ENCODE measurements around the gene ITSN2. TPM values are rescaled to one million over a fixed set of nuclear protein-coding genes. Genes with fewer than 3 reads are reported as not detected.

The ITSN2 gene
- total RNA-seq, 1 experiment from 2014 or later, result 30.7 TPM

DNA sequence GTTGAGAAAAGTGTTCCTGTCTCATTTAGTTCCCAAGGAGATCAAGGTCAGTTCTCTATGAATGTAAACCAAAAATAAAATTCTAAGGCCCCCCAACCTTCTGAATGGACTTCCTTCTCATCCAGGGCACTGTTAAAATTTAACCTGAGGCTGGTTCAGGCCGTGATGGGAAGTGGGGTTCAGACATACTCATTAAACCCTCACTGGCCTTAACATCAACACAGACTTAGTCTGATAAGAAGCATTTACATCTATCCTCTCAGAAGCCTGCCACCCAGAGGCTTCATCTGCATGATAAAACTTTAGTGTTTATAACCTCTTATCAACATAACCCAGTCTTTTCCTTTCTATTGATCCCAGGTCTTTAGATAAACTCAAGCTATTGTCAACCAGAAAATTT is 22.4 kb downstream of the ITSN2 start:
- H3K27me3 ChIP-seq (replicated peaks), result no peaks in the 10 kb centered on the region
- no peak for DNase-seq (ENCODE audit: low read depth in 1 of 2, low spot score in 2 of 2)

GRCh38 chr2:24336811-24337210 is 23.5 kb downstream of the ITSN2 start:
- H3K9me3 ChIP-seq (replicated peaks), result no peaks in the 10 kb centered on the region
- H3K27ac ChIP-seq, result no peak overlapping the region
- H3K36me3 ChIP-seq, result no peaks in the 10 kb centered on the region
- H3K4me1 ChIP-seq (replicated peaks), result peaks cover 9% of the 10 kb centered on the region; the same call in 1 of the 2 replicates
- no peaks in the 10 kb centered on the region for H3K27me3 ChIP-seq (replicated peaks)
- H3K4me3 ChIP-seq, result no peak overlapping the region
- DNase-seq (ENCODE audit: low read depth in 1 of 2, low spot score in 2 of 2), result no peak

More for the DNA sequence above, 22.4 kb downstream of the ITSN2 start:
- no peaks in the 10 kb centered on the region for H3K9me3 ChIP-seq (replicated peaks)
- H3K4me1 ChIP-seq (replicated peaks), result peaks cover 16% of the 10 kb centered on the region
- no peak overlapping the region for H3K27ac ChIP-seq
- no peaks in the 10 kb centered on the region for H3K36me3 ChIP-seq
- H3K4me3 ChIP-seq, result no peak overlapping the region

DNA sequence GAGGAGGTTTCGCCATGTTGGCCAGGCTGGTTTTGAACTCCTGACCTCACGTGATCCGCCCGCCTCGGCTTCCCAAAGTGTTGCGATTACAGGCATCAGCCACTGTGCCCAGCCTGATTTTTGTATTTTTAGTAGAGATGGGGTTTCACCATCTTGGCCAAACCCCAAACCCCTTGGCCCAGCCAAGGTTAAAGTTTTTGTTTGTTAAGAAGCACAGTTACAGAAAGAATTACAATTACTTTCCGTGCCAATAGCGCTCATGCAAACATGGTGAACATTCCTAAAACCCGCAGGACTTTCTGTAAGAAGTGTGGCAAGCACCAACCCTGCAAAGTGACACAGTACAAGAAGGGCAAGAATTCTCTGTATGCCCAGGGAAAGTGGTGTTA is 26.1 kb downstream of the ITSN2 start:
- no peak overlapping the region for H3K4me3 ChIP-seq
- peak in 1 of 2 experiments; percentile 32 for DNase-seq (ENCODE audit: low read depth in 1 of 2, low spot score in 2 of 2)

DNA sequence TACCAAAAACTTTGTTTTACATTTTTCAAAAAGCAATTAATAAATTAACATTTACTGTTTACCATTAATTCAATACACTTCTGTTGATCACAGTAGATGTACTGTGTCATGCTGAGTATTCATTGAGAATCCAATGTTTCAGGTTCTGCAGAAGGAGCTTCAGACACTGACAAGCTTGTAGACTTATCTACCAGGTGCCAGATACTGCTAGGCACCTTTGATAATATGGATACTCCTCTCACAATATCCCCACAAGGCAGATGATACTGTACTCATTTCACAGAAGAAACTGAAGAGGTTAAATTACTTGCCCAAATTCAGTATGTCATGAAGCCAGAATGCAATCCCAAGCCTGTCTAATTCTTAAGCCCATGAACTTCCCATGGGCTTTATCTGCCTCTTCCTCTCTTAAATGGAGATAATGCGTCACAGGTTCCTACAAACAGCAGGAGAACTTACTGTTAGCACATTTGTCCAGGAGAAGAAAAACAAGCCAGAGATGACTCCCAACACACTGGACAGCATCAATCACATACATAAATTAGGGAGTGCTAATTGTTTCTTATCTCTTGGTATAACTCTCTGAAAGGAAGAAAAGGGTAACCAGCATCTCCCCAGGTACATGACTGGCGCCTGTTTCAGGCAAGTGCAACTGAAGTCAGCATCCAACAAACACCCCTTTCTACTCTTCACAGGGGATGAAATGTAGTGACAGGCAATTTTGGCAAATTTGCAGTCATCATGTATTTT is 27.4 kb downstream of the ITSN2 start:
- DNase-seq (ENCODE audit: low read depth in 1 of 2, low spot score in 2 of 2), result no peak
- Histone ChIP-seq H3K9me3 (replicated peaks) (no peaks in the 10 kb centered on the region), H3K4me3 (no peak overlapping the region), H3K27ac (no peak overlapping the region), H3K4me1 (replicated peaks) (peaks cover 9% of the 10 kb centered on the region; the same call in 1 of the 2 replicates), H3K36me3 (no peaks in the 10 kb centered on the region), H3K27me3 (replicated peaks) (no peaks in the 10 kb centered on the region)

More for the DNA sequence above, 26.1 kb downstream of the ITSN2 start:
- Histone ChIP-seq H3K27ac (no peak overlapping the region), H3K27me3 (replicated peaks) (no peaks in the 10 kb centered on the region), H3K36me3 (no peaks in the 10 kb centered on the region), H3K4me1 (replicated peaks) (peaks cover 9% of the 10 kb centered on the region; the same call in 1 of the 2 replicates), H3K9me3 (replicated peaks) (no peaks in the 10 kb centered on the region)

GRCh38 chr2:24330161-24330560 is 30.2 kb downstream of the ITSN2 start:
- Histone ChIP-seq H3K4me3 (no peak overlapping the region), H3K4me1 (replicated peaks) (peaks cover 9% of the 10 kb centered on the region; the same call in 1 of the 2 replicates), H3K27ac (no peak overlapping the region), H3K27me3 (replicated peaks) (no peaks in the 10 kb centered on the region), H3K9me3 (replicated peaks) (no peaks in the 10 kb centered on the region), H3K36me3 (no peaks in the 10 kb centered on the region)
- DNase-seq (ENCODE audit: low read depth in 1 of 2, low spot score in 2 of 2), result no peak

GRCh38 chr2:24329700-24330099 is 30.6 kb downstream of the ITSN2 start:
- Histone ChIP-seq H3K36me3 (no peaks in the 10 kb centered on the region), H3K4me1 (replicated peaks) (peaks cover 9% of the 10 kb centered on the region; the same call in 1 of the 2 replicates), H3K27ac (no peak overlapping the region), H3K9me3 (replicated peaks) (no peaks in the 10 kb centered on the region), H3K27me3 (replicated peaks) (no peaks in the 10 kb centered on the region), H3K4me3 (no peak overlapping the region)
- no peak for DNase-seq (ENCODE audit: low read depth in 1 of 2, low spot score in 2 of 2)

- Histone ChIP-seq H3K4me3 (no peak overlapping the region), H3K9me3 (replicated peaks) (no peaks in the 10 kb centered on the region), H3K27ac (no peak overlapping the region), H3K36me3 (no peaks in the 10 kb centered on the region), H3K4me1 (replicated peaks) (no peaks in the 10 kb centered on the region), H3K27me3 (replicated peaks) (no peaks in the 10 kb centered on the region)
- no peak for DNase-seq (ENCODE audit: low read depth in 1 of 2, low spot score in 2 of 2)
Observed at GRCh38 chr2:24328010-24328409, 32.3 kb downstream of the ITSN2 start.

DNA sequence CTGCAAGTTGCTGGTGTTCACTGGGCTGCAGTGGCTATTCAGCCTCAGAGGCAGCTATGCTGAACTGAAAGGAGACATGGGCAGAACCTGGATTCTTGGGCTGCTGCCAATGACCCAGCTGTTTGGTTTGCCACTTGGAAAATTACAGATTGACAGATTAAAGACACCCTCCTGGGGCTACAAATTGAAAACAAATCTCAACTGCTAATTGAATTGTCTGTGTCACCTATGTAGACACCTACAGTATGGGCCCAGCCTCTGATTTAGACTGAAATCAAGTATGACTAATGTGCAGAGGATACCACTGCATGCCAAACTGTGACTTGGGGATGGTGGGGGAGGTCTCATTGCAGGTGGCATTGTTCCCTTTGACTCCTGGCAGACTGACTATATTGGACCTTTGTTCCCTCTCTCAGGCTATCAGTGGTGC is 42.8 kb downstream of the ITSN2 start:
- DNase-seq (ENCODE audit: low read depth in 1 of 2, low spot score in 2 of 2), result no peak
- no peaks in the 10 kb centered on the region; the same call in 1 of the 2 replicates for H3K9me3 ChIP-seq (replicated peaks)
- H3K27ac ChIP-seq, result no peak overlapping the region
- no peaks in the 10 kb centered on the region for H3K27me3 ChIP-seq (replicated peaks)
- peaks cover 5% of the 10 kb centered on the region for H3K4me1 ChIP-seq (replicated peaks)
- no peak overlapping the region for H3K4me3 ChIP-seq
- H3K36me3 ChIP-seq, result no peaks in the 10 kb centered on the region

GRCh38 chr2:24315669-24316068 is 44.7 kb downstream of the ITSN2 start:
- Histone ChIP-seq H3K9me3 (replicated peaks) (no peaks in the 10 kb centered on the region; the same call in 1 of the 2 replicates), H3K27ac (no peak overlapping the region), H3K4me1 (replicated peaks) (peaks cover 5% of the 10 kb centered on the region), H3K4me3 (no peak overlapping the region), H3K27me3 (replicated peaks) (no peaks in the 10 kb centered on the region), H3K36me3 (peaks cover 9% of the 10 kb centered on the region)
- no peak for DNase-seq (ENCODE audit: low read depth in 1 of 2, low spot score in 2 of 2)

DNA sequence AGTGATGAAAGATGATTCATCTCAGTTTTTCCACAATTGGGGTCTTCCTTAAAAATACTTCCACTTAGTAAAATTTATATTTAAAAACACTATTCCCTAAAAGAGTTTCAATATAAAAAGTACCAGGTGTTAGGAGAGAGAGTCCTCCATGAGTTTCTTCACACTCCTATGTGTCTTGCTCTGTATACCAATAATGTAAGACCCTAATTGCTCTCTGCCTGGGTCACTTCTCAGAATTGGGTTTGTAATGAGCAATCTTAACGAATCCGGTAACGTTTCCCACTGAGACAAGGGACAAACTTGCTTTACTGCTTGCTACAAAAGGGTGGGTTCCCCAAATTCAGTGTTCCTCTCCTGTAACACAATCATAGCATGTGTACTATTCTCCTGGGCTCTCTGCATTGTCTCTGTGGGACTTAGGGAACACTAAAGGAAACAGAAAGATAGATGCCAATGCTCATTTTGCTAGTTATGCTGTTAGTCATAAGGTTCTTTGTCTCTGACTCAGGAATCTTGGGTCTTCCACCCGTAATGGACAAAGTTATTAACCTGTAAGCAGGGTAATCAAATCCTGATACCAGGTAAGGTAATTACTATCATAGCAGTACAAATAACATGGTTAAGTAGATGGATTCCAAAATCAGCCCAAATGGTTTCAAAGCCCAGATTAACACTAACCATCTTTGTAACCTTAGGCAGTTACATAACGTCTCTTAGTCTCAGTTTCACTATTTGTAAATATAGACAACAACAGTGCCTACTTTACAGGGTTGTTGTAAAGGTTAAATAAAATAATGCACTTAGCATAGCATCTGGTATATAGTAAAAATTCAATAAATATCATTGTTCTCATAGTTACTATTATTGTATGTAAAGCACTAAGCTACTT is 46.3 kb downstream of the ITSN2 start:
- Histone ChIP-seq H3K27me3 (replicated peaks) (no peaks in the 10 kb centered on the region), H3K9me3 (replicated peaks) (no peaks in the 10 kb centered on the region; the same call in 1 of the 2 replicates), H3K36me3 (peaks cover 24% of the 10 kb centered on the region), H3K4me1 (replicated peaks) (peaks cover 5% of the 10 kb centered on the region), H3K4me3 (no peak overlapping the region), H3K27ac (no peak overlapping the region)
- no peak for DNase-seq (ENCODE audit: low read depth in 1 of 2, low spot score in 2 of 2)

DNA sequence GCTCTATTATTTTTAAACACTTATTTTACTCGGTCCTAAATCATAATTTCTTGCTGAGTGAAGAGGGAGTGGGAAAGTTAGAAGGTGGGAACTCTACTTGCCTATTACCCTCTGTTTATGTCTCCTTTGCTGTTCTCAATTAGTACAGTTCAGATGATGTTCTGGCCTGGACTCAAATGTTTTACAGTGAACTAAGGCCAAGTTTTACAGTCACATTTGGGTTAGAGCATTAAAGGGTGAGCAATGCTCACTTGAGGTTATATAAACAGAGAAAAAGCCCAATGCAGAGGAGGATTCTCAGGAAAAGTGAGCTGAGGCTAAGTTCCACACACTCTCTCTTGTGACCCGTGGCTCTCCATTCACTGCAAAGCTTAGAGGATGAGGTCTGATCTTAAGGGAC is 52.4 kb downstream of the ITSN2 start:
- Histone ChIP-seq H3K4me3 (no peak overlapping the region), H3K27ac (no peak overlapping the region), H3K27me3 (replicated peaks) (no peaks in the 10 kb centered on the region), H3K36me3 (peaks cover 36% of the 10 kb centered on the region), H3K9me3 (replicated peaks) (no peaks in the 10 kb centered on the region), H3K4me1 (replicated peaks) (no peaks in the 10 kb centered on the region)
- DNase-seq (ENCODE audit: low read depth in 1 of 2, low spot score in 2 of 2), result no peak

- Histone ChIP-seq H3K36me3 (peaks cover 30% of the 10 kb centered on the region), H3K9me3 (replicated peaks) (no peaks in the 10 kb centered on the region), H3K4me3 (no peak overlapping the region), H3K27me3 (replicated peaks) (no peaks in the 10 kb centered on the region), H3K27ac (no peak overlapping the region), H3K4me1 (replicated peaks) (no peaks in the 10 kb centered on the region)
- no peak for DNase-seq (ENCODE audit: low read depth in 1 of 2, low spot score in 2 of 2)
Observed at GRCh38 chr2:24304631-24305030, 55.7 kb downstream of the ITSN2 start.

DNA sequence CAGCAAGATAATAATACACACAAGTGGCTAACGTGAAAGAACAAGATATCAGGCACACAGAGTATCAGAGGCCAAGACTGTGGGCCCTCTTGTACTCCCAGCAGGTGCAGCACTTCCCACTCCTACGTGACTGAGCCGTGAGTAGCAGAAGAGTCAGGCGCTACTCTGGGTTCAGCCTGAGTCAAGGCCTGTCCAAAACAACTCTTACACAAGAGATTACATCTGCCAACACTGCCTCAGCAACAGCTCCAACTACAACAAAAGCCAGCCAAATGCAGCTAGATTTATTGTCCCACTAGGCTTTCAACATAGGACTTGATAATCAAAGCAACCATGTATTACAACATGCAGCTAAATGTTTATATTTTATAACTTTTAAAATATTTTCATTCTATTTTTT is 56.2 kb downstream of the ITSN2 start:
- no peaks in the 10 kb centered on the region for H3K27me3 ChIP-seq (replicated peaks)
- H3K4me1 ChIP-seq (replicated peaks), result no peaks in the 10 kb centered on the region
- DNase-seq (ENCODE audit: low read depth in 1 of 2, low spot score in 2 of 2), result no peak
- H3K27ac ChIP-seq, result no peak overlapping the region
- no peaks in the 10 kb centered on the region for H3K9me3 ChIP-seq (replicated peaks)
- H3K36me3 ChIP-seq, result peaks cover 29% of the 10 kb centered on the region
- no peak overlapping the region for H3K4me3 ChIP-seq

- H3K9me3 ChIP-seq (replicated peaks), result no peaks in the 10 kb centered on the region
- no peak overlapping the region for H3K27ac ChIP-seq
- H3K4me3 ChIP-seq, result no peak overlapping the region
- H3K36me3 ChIP-seq, result peaks cover 31% of the 10 kb centered on the region
- H3K4me1 ChIP-seq (replicated peaks), result no peaks in the 10 kb centered on the region
- DNase-seq (ENCODE audit: low read depth in 1 of 2, low spot score in 2 of 2), result no peak
- H3K27me3 ChIP-seq (replicated peaks), result no peaks in the 10 kb centered on the region
Observed at GRCh38 chr2:24301599-24301998, 58.7 kb downstream of the ITSN2 start.

Data from SJSA1 (cell line).